ENCODE measurements around the gene AMOT. TPM values are rescaled to one million over a fixed set of nuclear protein-coding genes. Genes with fewer than 3 reads are reported as not detected.

Gene AMOT
- total RNA-seq, 1 donor from 2014 or later, result 88.3 TPM

GRCh38 chrX:112799425-112799824 is 41.2 kb downstream of the AMOT start:
- no peaks in the 10 kb centered on the region for H3K9me3 Mint-ChIP-seq (ENCODE audit: unreplicated experiment)
- DNase-seq, result no peak
- no peaks in the 10 kb centered on the region for H3K36me3 Mint-ChIP-seq (ENCODE audit: unreplicated experiment)
- H3K4me1 Mint-ChIP-seq (ENCODE audit: low read depth, unreplicated experiment), result no peaks in the 10 kb centered on the region
- no peak overlapping the region for H3K27ac Mint-ChIP-seq (ENCODE audit: unreplicated experiment)
- no peak overlapping the region for H3K4me3 Mint-ChIP-seq (ENCODE audit: unreplicated experiment)
- no peaks in the 10 kb centered on the region for H3K27me3 Mint-ChIP-seq (ENCODE audit: unreplicated experiment)
- no peak for TF ChIP-seq CTCF (IDR thresholded peaks at IDR 0.05; ENCODE audit: partially characterized antibody, unreplicated experiment)

- H3K36me3 Mint-ChIP-seq (ENCODE audit: unreplicated experiment), result no peaks in the 10 kb centered on the region
- DNase-seq, result no peak
- H3K4me1 Mint-ChIP-seq (ENCODE audit: low read depth, unreplicated experiment), result no peaks in the 10 kb centered on the region
- no peaks in the 10 kb centered on the region for H3K9me3 Mint-ChIP-seq (ENCODE audit: unreplicated experiment)
- H3K27me3 Mint-ChIP-seq (ENCODE audit: unreplicated experiment), result no peaks in the 10 kb centered on the region
- H3K4me3 Mint-ChIP-seq (ENCODE audit: unreplicated experiment), result no peak overlapping the region
- no peak for TF ChIP-seq CTCF (IDR thresholded peaks at IDR 0.05; ENCODE audit: partially characterized antibody, unreplicated experiment)
- no peak overlapping the region for H3K27ac Mint-ChIP-seq (ENCODE audit: unreplicated experiment)
Observed at GRCh38 chrX:112798736-112799135, 41.9 kb downstream of the AMOT start.

- H3K36me3 Mint-ChIP-seq (ENCODE audit: unreplicated experiment), result no peaks in the 10 kb centered on the region
- no peak for DNase-seq
- no peaks in the 10 kb centered on the region for H3K27me3 Mint-ChIP-seq (ENCODE audit: unreplicated experiment)
- no peaks in the 10 kb centered on the region for H3K9me3 Mint-ChIP-seq (ENCODE audit: unreplicated experiment)
- H3K4me3 Mint-ChIP-seq (ENCODE audit: unreplicated experiment), result no peak overlapping the region
- H3K4me1 Mint-ChIP-seq (ENCODE audit: low read depth, unreplicated experiment), result no peaks in the 10 kb centered on the region
- no peak overlapping the region for H3K27ac Mint-ChIP-seq (ENCODE audit: unreplicated experiment)
- no peak for TF ChIP-seq CTCF (IDR thresholded peaks at IDR 0.05; ENCODE audit: partially characterized antibody, unreplicated experiment)
Observed at GRCh38 chrX:112789931-112790330, 50.7 kb downstream of the AMOT start.

GRCh38 chrX:112786076-112786475 is 54.6 kb downstream of the AMOT start:
- TF ChIP-seq CTCF (IDR thresholded peaks at IDR 0.05; ENCODE audit: partially characterized antibody, unreplicated experiment), result no peak
- H3K4me3 Mint-ChIP-seq (ENCODE audit: unreplicated experiment), result no peak overlapping the region
- peaks cover 5% of the 10 kb centered on the region for H3K36me3 Mint-ChIP-seq (ENCODE audit: unreplicated experiment)
- no peaks in the 10 kb centered on the region for H3K27me3 Mint-ChIP-seq (ENCODE audit: unreplicated experiment)
- H3K9me3 Mint-ChIP-seq (ENCODE audit: unreplicated experiment), result no peaks in the 10 kb centered on the region
- H3K27ac Mint-ChIP-seq (ENCODE audit: unreplicated experiment), result no peak overlapping the region
- H3K4me1 Mint-ChIP-seq (ENCODE audit: low read depth, unreplicated experiment), result no peaks in the 10 kb centered on the region
- no peak for DNase-seq

GRCh38 chrX:112785344-112785743 is 55.3 kb downstream of the AMOT start:
- H3K36me3 Mint-ChIP-seq (ENCODE audit: unreplicated experiment), result peaks cover 9% of the 10 kb centered on the region
- H3K27me3 Mint-ChIP-seq (ENCODE audit: unreplicated experiment), result no peaks in the 10 kb centered on the region
- H3K27ac Mint-ChIP-seq (ENCODE audit: unreplicated experiment), result no peak overlapping the region
- no peak for DNase-seq
- no peaks in the 10 kb centered on the region for H3K4me1 Mint-ChIP-seq (ENCODE audit: low read depth, unreplicated experiment)
- TF ChIP-seq CTCF (IDR thresholded peaks at IDR 0.05; ENCODE audit: partially characterized antibody, unreplicated experiment), result no peak
- no peaks in the 10 kb centered on the region for H3K9me3 Mint-ChIP-seq (ENCODE audit: unreplicated experiment)
- no peak overlapping the region for H3K4me3 Mint-ChIP-seq (ENCODE audit: unreplicated experiment)

Measured in glutamatergic neuron (in vitro differentiated cells).